NCI-H510A treated with DMSO at 0.1 percent for 48 hours (cell line): ENCODE measurements around the gene SMARCA2.

Source experiments
- DNase-seq: peaks from one replicate; lab custom pipeline; 2025; lab: John Stamatoyannopoulos, UW

The SMARCA2 gene

DNA sequence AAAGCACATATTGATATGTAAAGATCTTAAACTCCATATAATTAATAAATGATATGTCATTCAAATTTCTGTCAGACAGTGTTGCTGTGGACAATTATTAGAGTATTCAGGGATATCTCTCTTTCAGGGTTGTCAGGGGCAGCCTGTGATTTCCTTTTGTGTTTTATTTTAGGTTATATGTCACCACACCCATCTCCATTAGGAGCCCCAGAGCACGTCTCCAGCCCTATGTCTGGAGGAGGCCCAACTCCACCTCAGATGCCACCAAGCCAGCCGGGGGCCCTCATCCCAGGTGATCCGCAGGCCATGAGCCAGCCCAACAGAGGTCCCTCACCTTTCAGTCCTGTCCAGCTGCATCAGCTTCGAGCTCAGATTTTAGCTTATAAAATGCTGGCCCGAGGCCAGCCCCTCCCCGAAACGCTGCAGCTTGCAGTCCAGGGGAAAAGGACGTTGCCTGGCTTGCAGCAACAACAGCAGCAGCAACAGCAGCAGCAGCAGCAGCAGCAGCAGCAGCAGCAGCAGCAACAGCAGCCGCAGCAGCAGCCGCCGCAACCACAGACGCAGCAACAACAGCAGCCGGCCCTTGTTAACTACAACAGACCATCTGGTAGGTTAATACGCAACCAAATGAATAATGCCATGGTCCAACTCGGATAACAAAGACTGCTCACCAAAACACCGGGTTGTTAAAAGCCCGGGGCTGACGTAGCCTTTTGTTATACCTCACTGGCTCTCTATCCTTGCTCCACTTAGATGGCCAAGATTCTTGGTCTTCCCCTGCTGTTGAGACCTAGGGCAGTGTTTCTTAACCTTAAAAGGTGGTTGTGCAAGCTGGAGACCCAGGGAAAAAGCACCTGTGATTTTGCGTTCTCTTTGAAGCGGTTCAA is 24.4 kb downstream of the SMARCA2 start:
- DNase-seq, result no peak

GRCh38 chr9:2040828-2041227 is 25.7 kb downstream of the SMARCA2 start:
- no peak for DNase-seq

DNA sequence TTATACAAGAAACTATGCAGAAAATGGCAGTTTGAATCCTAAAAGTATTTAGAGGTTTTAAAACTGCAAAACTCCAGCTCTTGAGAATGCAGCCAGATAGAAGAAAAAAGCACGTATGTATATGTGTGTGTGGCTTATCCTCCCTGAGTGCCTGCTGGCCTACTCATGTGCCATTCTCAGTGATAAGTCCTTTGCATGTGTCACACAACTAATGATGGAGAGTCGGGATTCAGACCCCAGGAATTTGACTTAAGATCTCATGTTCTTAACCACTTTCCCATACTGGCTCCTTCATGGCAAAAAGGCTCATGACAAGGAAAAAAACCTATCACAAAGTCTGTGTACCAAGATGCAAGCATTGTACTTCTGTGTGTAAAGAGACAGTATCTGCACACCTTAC is 26.6 kb downstream of the SMARCA2 start:
- DNase-seq, result no peak

DNA sequence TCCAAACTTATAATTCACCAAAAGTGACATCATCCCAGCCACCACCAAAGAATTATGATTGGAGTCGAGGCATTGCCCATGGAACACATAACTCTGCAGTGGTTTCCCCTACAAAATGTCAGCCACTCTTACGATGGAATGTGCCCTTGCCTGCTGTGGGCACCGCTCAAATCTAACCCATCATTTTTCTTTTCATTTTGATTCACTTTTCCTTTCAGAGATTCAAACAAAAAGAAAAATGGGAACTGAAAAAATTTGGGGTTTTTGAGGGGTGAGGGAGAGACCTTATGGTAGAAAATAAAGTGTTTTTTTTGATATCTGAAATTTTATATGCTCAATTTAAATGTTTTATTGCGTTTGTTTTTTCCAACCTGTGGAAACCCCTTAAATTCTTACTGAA is 28.1 kb downstream of the SMARCA2 start:
- no peak for DNase-seq

- DNase-seq, result no peak
These were observed 28.8 kb downstream of the SMARCA2 start for GRCh38 chr9:2043881-2044462.

DNA sequence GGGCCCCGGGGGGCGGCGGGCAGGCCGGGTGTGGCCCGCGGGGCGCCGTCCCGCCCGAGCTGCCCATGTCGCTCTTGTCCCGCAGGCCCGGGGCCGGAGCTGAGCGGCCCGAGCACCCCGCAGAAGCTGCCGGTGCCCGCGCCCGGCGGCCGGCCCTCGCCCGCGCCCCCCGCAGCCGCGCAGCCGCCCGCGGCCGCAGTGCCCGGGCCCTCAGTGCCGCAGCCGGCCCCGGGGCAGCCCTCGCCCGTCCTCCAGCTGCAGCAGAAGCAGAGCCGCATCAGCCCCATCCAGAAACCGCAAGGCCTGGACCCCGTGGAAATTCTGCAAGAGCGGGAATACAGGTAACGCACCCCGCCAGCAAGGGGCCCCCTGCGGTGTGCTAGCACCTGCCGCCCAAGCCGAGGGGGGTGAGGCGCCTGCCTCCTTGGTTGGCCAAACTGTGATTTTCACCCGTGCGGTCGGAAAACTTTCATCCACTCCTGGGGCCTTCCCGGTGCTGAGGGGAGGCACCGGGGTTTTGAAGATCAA is 32.1 kb downstream of the SMARCA2 start:
- no peak for DNase-seq

GRCh38 chr9:2047916-2048315 is 32.8 kb downstream of the SMARCA2 start:
- DNase-seq, result no peak

DNA sequence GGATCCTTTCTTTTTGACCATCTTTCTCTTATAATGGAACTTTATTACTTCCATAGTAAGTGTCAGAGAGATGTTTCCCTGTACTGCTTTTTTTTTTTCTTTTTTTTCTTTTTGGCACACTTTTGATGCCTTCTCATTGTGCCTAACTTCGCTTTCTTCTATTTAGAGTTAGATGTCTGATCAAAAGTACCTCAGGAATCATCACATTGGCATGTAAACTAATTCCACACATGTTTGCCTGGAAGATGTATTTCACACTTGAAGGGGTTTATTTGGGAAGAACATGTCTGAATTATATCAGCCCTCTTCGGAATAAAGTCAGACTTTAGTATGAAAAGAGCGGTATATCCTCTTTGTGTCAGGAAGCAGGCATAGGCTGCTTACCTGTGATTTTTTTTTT is 35.1 kb downstream of the SMARCA2 start:
- DNase-seq, result no peak

GRCh38 chr9:2053883-2054845 is 39.0 kb downstream of the SMARCA2 start:
- DNase-seq, result no peak

GRCh38 chr9:2055203-2055658 is 40.1 kb downstream of the SMARCA2 start:
- DNase-seq, result no peak

- DNase-seq, result no peak
These were observed 44.3 kb downstream of the SMARCA2 start for GRCh38 chr9:2059274-2059929.

GRCh38 chr9:2060424-2060823 is 45.3 kb downstream of the SMARCA2 start:
- DNase-seq, result no peak

- DNase-seq, result no peak
These were observed 50.6 kb downstream of the SMARCA2 start for GRCh38 chr9:2065704-2066103.

- no peak for DNase-seq
These were observed 51.4 kb downstream of the SMARCA2 start for GRCh38 chr9:2066312-2067273.

- no peak for DNase-seq
These were observed 57.7 kb downstream of the SMARCA2 start for GRCh38 chr9:2072752-2073405.

DNA sequence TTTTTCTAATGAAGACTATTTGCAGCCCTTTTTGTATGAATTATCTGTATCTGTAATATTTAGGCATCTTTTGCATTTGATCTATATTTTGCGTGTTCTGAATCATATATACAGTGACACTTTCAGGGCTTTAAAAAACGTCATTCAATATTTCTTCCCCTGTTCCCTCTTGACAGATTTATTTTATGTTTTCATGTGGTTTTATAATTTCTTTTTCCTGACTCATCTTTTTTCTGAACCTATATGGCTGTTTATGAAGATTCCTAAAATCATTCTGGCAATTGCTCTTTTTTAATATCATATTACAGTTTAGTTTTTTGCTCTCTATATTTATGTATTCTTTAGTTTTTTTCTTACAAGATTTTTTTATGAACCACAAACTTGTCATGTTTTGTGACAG is 67.6 kb downstream of the SMARCA2 start:
- no peak for DNase-seq

GRCh38 chr9:2083479-2083878 is 68.3 kb downstream of the SMARCA2 start:
- DNase-seq, result no peak

DNA sequence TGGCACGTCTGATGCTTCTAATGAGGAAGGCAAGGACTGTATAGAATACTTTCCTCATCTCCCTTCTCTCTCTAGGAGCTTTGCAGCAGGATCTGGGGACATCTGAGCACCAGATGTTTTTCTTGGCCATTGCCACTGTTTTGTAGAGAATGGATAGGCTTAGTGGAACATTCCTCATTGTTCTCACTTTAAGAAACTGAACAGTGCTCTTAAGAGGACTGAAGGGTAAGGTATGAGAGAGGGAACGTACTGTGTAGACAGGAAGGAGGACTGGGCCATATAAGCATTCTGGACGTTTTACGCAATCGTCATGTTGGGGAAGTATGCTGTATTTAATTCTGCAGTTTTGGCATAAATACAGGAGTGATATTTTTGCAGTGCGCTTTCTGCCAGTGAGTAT is 70.6 kb downstream of the SMARCA2 start:
- DNase-seq, result no peak

DNA sequence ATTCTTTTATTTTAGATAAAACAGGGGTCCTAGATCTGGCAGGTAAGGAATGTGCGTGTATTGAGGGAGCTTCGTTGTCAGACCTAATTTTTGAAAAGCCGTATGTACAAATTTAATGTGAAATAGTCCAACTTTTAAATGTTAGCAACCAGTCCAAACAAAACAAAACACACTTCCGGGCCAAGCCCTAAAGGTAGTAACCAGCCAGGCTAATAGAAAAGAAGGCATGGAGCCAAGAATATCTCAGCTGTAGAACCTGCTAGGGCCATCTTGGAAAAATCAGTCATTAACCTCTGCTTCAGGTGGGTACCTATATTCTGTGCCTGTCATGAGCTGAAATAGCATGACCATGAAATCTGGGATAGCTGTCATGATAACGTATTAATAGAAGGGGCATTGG is 71.0 kb downstream of the SMARCA2 start:
- no peak for DNase-seq

DNA sequence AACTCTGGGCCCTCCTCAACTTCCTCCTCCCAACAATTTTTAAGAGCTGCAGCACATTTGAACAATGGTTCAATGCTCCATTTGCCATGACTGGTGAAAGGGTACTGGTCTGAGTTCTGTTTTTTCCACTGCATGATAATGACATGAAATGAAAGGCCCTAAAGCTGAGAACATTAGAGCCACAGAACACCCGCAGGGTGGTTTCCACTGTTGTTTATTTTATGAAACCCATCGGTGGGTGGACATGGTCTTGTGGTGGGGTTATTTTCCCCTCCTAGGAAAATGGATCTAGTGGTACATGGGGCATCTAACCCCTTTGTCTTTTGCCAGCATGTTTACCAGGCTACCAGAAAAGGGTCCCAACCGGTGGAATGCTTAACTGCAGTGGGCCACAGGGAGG is 71.8 kb downstream of the SMARCA2 start:
- no peak for DNase-seq
